Measurements from ENCODE around the gene ST3GAL3. TPM values are rescaled to one million over a fixed set of nuclear protein-coding genes. Genes with fewer than 3 reads are reported as not detected.

Gene ST3GAL3
- polyA plus RNA-seq, 1 donor (not counting 4 experiments of a cell fraction or from before 2014, with no cell fraction given): 10.0 TPM

DNA sequence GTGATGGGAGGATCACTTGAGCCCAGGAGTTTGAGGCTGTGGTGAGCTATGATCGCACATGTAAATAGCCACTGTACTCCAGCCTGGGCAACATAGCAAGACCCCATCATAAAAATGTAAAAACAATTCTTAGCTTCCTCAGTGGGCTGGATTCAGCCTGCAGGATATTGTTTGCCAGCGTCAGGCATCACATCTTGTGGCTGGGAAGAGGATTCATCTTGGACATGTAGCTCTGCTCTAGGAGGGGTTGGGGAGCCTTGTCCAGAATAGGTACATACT is 19.3 kb upstream of the ST3GAL3 start:
- Histone ChIP-seq H3K27ac (ENCODE audit: control insufficient read depth, insufficient read depth, low read length) (no peak overlapping the region), H3K79me2 (ENCODE audit: control insufficient read depth, insufficient read depth, low read length) (no peaks in the 10 kb centered on the region), H3K36me3 (ENCODE audit: control insufficient read depth in 2 of 2, extremely low read depth in 1 of 2, insufficient read depth in 2 of 2, low read length in 2 of 2) (peaks cover 58 to 69% of the 10 kb centered on the region in 2 experiments), H3K9ac (ENCODE audit: control insufficient read depth, extremely low read depth, insufficient read depth, low read length) (no peak overlapping the region), H3K9me1 (ENCODE audit: control insufficient read depth, extremely low read depth, insufficient read depth, low read length) (no peaks in the 10 kb centered on the region), H3K4me3 (ENCODE audit: control insufficient read depth in 2 of 3, extremely low read depth in 1 of 3, insufficient read depth in 2 of 3, low read depth in 1 of 3, low read length in 3 of 3) (no peak overlapping the region), H3K27me3 (ENCODE audit: control insufficient read depth, extremely low read depth, insufficient read depth, low read length) (no peaks in the 10 kb centered on the region), H2AFZ (ENCODE audit: control insufficient read depth, low read length) (no peak overlapping the region), H3K4me1 (ENCODE audit: control insufficient read depth, extremely low read depth, insufficient read depth, low read length) (peaks cover 4% of the 10 kb centered on the region), H3K4me2 (ENCODE audit: control insufficient read depth, extremely low read depth, insufficient read depth, low read depth, low read length) (no peak overlapping the region), H4K20me1 (ENCODE audit: control insufficient read depth, extremely low read depth, insufficient read depth, low read length) (no peaks in the 10 kb centered on the region), H3K9me3 (ENCODE audit: control insufficient read depth, low read depth, low read length) (no peaks in the 10 kb centered on the region)
- FAIRE-seq (no peak), DNase-seq (ENCODE audit: low read depth, low spot score) (no peak)
- dilution Hi-C loops (cut with MboI; ENCODE audit: extremely low pct_ligation_motif_present, low sequenced_read_pairs): no loop called here
- TF ChIP-seq CTCF (optimal IDR thresholded peaks at IDR 0.05 in 1 of 3, IDR thresholded peaks at IDR 0.05 in 1 of 3, conservative IDR thresholded peaks at IDR 0.05 in 1 of 3; ENCODE audit: extremely low read depth in 1 of 3, insufficient read depth in 2 of 3, low read length in 3 of 3) (no peak), EZH2 (IDR thresholded peaks at IDR 0.05; ENCODE audit: low read length) (no peak)

DNA sequence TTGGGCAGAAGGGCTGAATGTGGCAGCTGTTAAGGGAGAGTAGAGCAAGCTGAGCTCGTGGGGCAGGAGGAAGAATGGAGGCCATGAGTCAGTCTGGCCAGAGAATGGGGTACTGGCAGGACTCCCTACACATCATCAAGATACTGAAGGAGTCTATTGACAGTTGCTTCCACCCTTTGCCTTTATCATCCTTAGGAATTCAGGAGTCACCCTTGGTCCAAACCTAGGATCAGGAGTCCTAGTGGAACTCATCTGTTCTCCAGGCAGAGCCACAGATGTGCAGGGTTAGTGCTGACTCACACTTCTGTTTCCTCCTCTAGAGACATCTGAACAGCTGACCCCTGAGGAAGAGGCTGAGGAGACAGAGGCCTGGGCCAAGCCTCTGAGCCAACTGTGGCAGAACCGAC is 18.7 kb upstream of the ST3GAL3 start:
- no peak overlapping the region for H3K4me2 ChIP-seq (ENCODE audit: control insufficient read depth, extremely low read depth, insufficient read depth, low read depth, low read length)
- H4K20me1 ChIP-seq (ENCODE audit: control insufficient read depth, extremely low read depth, insufficient read depth, low read length): no peaks in the 10 kb centered on the region
- no peak for TF ChIP-seq EZH2 (IDR thresholded peaks at IDR 0.05; ENCODE audit: low read length)
- TF ChIP-seq CTCF (optimal IDR thresholded peaks at IDR 0.05 in 1 of 3, IDR thresholded peaks at IDR 0.05 in 1 of 3, conservative IDR thresholded peaks at IDR 0.05 in 1 of 3; ENCODE audit: extremely low read depth in 1 of 3, insufficient read depth in 2 of 3, low read length in 3 of 3): no peak
- no peak overlapping the region for H2AFZ ChIP-seq (ENCODE audit: control insufficient read depth, low read length)
- no peak for DNase-seq (ENCODE audit: low read depth, low spot score)
- no peaks in the 10 kb centered on the region for H3K9me3 ChIP-seq (ENCODE audit: control insufficient read depth, low read depth, low read length)
- H3K27ac ChIP-seq (ENCODE audit: control insufficient read depth, insufficient read depth, low read length): no peak overlapping the region
- H3K4me1 ChIP-seq (ENCODE audit: control insufficient read depth, extremely low read depth, insufficient read depth, low read length): peaks cover 4% of the 10 kb centered on the region
- no peak overlapping the region for H3K4me3 ChIP-seq (ENCODE audit: control insufficient read depth in 2 of 3, extremely low read depth in 1 of 3, insufficient read depth in 2 of 3, low read depth in 1 of 3, low read length in 3 of 3)
- no peak overlapping the region for H3K9ac ChIP-seq (ENCODE audit: control insufficient read depth, extremely low read depth, insufficient read depth, low read length)
- FAIRE-seq: peak; percentile 63
- H3K27me3 ChIP-seq (ENCODE audit: control insufficient read depth, extremely low read depth, insufficient read depth, low read length): no peaks in the 10 kb centered on the region
- H3K36me3 ChIP-seq (ENCODE audit: control insufficient read depth in 2 of 2, extremely low read depth in 1 of 2, insufficient read depth in 2 of 2, low read length in 2 of 2): peaks cover 60 to 71% of the 10 kb centered on the region in 2 experiments
- no peaks in the 10 kb centered on the region for H3K9me1 ChIP-seq (ENCODE audit: control insufficient read depth, extremely low read depth, insufficient read depth, low read length)
- no peaks in the 10 kb centered on the region for H3K79me2 ChIP-seq (ENCODE audit: control insufficient read depth, insufficient read depth, low read length)
- dilution Hi-C loops (cut with MboI; ENCODE audit: extremely low pct_ligation_motif_present, low sequenced_read_pairs): no loop called here

Measured in keratinocyte (primary cell).